GM23338 (cell line): ENCODE data around the gene TRIM37. TPM values are rescaled to one million over a fixed set of nuclear protein-coding genes. Genes with fewer than 3 reads are reported as not detected.

ENCODE experiments used
- ATAC-seq: fragments of 200-7000 bp; cut with Tn5 transposase; 3 replicates; pipeline ENCODE4 v1.9.1; 2020
- DNase-seq: peaks from one replicate; pipeline ENCODE4 v3.0.0-alpha.2; 2015; ENCODE audit warnings: low spot score
- H2AFZ ChIP-seq: fragments of 200-600 bp; sonication (generic); 2 replicates; pipeline ENCODE4 v1.8.0; 2016; ENCODE audit warnings: antibody characterized with exemption, mild to moderate bottlenecking, moderate library complexity
- H3F3A ChIP-seq: fragments of 200-600 bp; sonication (generic); replicated peaks from 2 replicates; pipeline ENCODE4 v1.8.0; 2017; ENCODE audit warnings: antibody characterized with exemption, mixed run types, low read depth
- H3K27ac ChIP-seq: fragments of 200-600 bp; sonication (generic); 2 replicates; pipeline ENCODE4 v1.6.1; 2016; ENCODE audit warnings: low read depth
- H3K27me3 ChIP-seq: fragments of 200-600 bp; sonication (generic); 2 replicates; pipeline ENCODE4 v1.8.0; 2016; ENCODE audit warnings: mild to moderate bottlenecking, mixed run types, moderate library complexity; ENCODE audit not compliant: insufficient read depth
- H3K36me3 ChIP-seq: fragments of 200-600 bp; sonication (generic); 2 replicates; pipeline ENCODE4 v1.8.0; 2016; ENCODE audit warnings: mild to moderate bottlenecking; ENCODE audit not compliant: insufficient read depth
- H3K4me1 ChIP-seq: fragments of 200-600 bp; sonication (generic); 2 replicates; pipeline ENCODE4 v1.8.0; 2016; ENCODE audit warnings: mild to moderate bottlenecking, moderate library complexity; ENCODE audit not compliant: insufficient read depth
- H3K4me2 ChIP-seq: fragments of 200-600 bp; sonication (generic); 2 replicates; pipeline ENCODE4 v1.7.1; 2017; ENCODE audit warnings: mixed run types
- H3K4me3 ChIP-seq: fragments of 200-600 bp; sonication (generic); 2 replicates; pipeline ENCODE4 v1.6.1; 2016; ENCODE audit warnings: mixed run types
- H3K79me2 ChIP-seq: fragments of 200-600 bp; sonication (generic); replicated peaks from 2 replicates; pipeline ENCODE4 v1.8.0; 2017; ENCODE audit warnings: mild to moderate bottlenecking; ENCODE audit not compliant: insufficient read depth
- H3K9me2 ChIP-seq: fragments of 200-600 bp; sonication (generic); 2 replicates; pipeline ENCODE4 v1.8.0; 2017; ENCODE audit not compliant: insufficient read depth
- H4K20me1 ChIP-seq: fragments of 200-600 bp; sonication (generic); replicated peaks from 2 replicates; pipeline ENCODE4 v1.8.0; 2017; ENCODE audit warnings: mild to moderate bottlenecking; ENCODE audit not compliant: insufficient read depth
- H3K27ac Mint-ChIP-seq: 2 replicates; pipeline ENCODE4 v1.8.0; 2020; ENCODE audit warnings: inconsistent platforms, mild to moderate bottlenecking, moderate library complexity, mixed read lengths
- H3K27me3 Mint-ChIP-seq: 3 replicates; pipeline ENCODE4 v1.8.0; 2022; ENCODE audit warnings: low read depth, mild to moderate bottlenecking, moderate library complexity, mixed read lengths, inconsistent platforms; ENCODE audit not compliant: insufficient read depth, poor library complexity
- H3K36me3 Mint-ChIP-seq: 3 replicates; pipeline ENCODE4 v1.8.0; 2021; ENCODE audit warnings: low read depth, mild to moderate bottlenecking, inconsistent platforms, moderate library complexity, mixed read lengths
- H3K4me1 Mint-ChIP-seq: 3 replicates; pipeline ENCODE4 v1.8.0; 2020; ENCODE audit warnings: mild to moderate bottlenecking, inconsistent platforms, mixed read lengths
- H3K4me3 Mint-ChIP-seq: 3 replicates; pipeline ENCODE4 v1.8.0; 2021; ENCODE audit warnings: moderate library complexity, mild to moderate bottlenecking, inconsistent platforms, mixed read lengths
- H3K9me3 Mint-ChIP-seq: 3 replicates; pipeline ENCODE4 v1.8.0; 2020; ENCODE audit warnings: moderate library complexity, mild to moderate bottlenecking, inconsistent platforms, mixed read lengths
- CREB1 ChIP-seq: fragments of 250-450 bp; sonication (Bioruptor Pico); IDR thresholded peaks from 2 replicates; pipeline ENCODE4 v1.5.0; 2020; ENCODE audit warnings: low read depth, mild to moderate bottlenecking, moderate library complexity
- CTCF ChIP-seq, 2 experiments: fragments of 200-600 bp in 1 of 2; sonication (generic) in 1 of 2; conservative IDR thresholded peaks; 2 replicates each; pipeline versions ENCODE4 v1.5.1 to v1.6.1; 2016 to 2017; ENCODE audit warnings: antibody characterized with exemption in 2 of 2, low read depth in 2 of 2, mild to moderate bottlenecking in 2 of 2, moderate library complexity in 1 of 2
- ETS1 ChIP-seq: IDR thresholded peaks from 2 replicates; pipeline ENCODE4 v1.6.1; 2016; ENCODE audit warnings: antibody characterized with exemption
- EZH2 ChIP-seq: fragments of 200-600 bp; sonication (generic); IDR thresholded peaks from one replicate; pipeline ENCODE4 v1.8.0; 2017; ENCODE audit warnings: antibody characterized with exemption, mild to moderate bottlenecking, low read depth; ENCODE audit not compliant: unreplicated experiment
- EZH2phosphoT487 ChIP-seq: fragments of 200-600 bp; sonication (generic); IDR thresholded peaks from one replicate; pipeline ENCODE4 v1.8.1; 2018; ENCODE audit warnings: antibody characterized with exemption; ENCODE audit not compliant: unreplicated experiment
- JUNB ChIP-seq: IDR thresholded peaks from one replicate; pipeline ENCODE4 v1.6.1; 2016; ENCODE audit warnings: antibody characterized with exemption; ENCODE audit not compliant: unreplicated experiment
- NANOG ChIP-seq: IDR thresholded peaks from 2 replicates; pipeline ENCODE4 v1.6.1; 2016; ENCODE audit warnings: antibody characterized with exemption, borderline replicate concordance
- POLR2AphosphoS5 ChIP-seq: IDR thresholded peaks from 2 replicates; pipeline ENCODE4 v1.6.1; 2016; ENCODE audit warnings: antibody characterized with exemption, low read depth
- STAT1 ChIP-seq: IDR thresholded peaks from one replicate; pipeline ENCODE4 v1.6.1; 2016; ENCODE audit warnings: antibody characterized with exemption; ENCODE audit not compliant: unreplicated experiment
- ZNF114 ChIP-seq: fragments of 250-450 bp; sonication (Bioruptor Pico); IDR thresholded peaks from 2 replicates; pipeline ENCODE4 v1.5.0; 2020; ENCODE audit warnings: mild to moderate bottlenecking, moderate library complexity
- ZNF331 ChIP-seq: fragments of 250-450 bp; sonication (Bioruptor Pico); IDR thresholded peaks from 2 replicates; pipeline ENCODE4 v1.5.0; 2020; ENCODE audit warnings: low read depth, mild to moderate bottlenecking, moderate library complexity
- ZNF462 ChIP-seq: fragments of 250-450 bp; sonication (Bioruptor Pico); IDR thresholded peaks from 2 replicates; pipeline ENCODE4 v1.5.0; 2020; ENCODE audit warnings: mild to moderate bottlenecking, moderate library complexity
- polyA plus RNA-seq: library from polyadenylated mRNA; unstranded; fragments of >200 nt; fragmentation: Nextera tagmentation; extraction: Ambion mirVana; gene quantifications from 2 replicates; pipeline ENCODE4 v1.2.1, GENCODE V29; 2016
- total RNA-seq: library from RNA; depleted of rRNA; stranded (reverse); fragments of >200 nt; shearing (Covaris generic); gene quantifications from 2 replicates; pipeline ENCODE4 v1.2.3, GENCODE V29; 2014

Gene TRIM37
- total and polyA plus RNA-seq, 2 experiments from 2014 or later, result 61.1 to 71.2 TPM

GRCh38 chr17:58970609-58971450 is 135.8 kb downstream of the TRIM37 start (continued):
- TF ChIP-seq ZNF462 (CRISPR knock-in tag) (no peak), ZNF331 (CRISPR knock-in tag) (no peak), JUNB (no peak), EZH2phosphoT487 (no peak), NANOG (no peak), STAT1 (no peak), POLR2AphosphoS5 (no peak)

GRCh38 chr17:58969612-58970011 is 137.1 kb downstream of the TRIM37 start:
- H3K9me3 Mint-ChIP-seq, result no peaks in the 10 kb centered on the region
- ATAC-seq (no peak), DNase-seq (no peak)
- 0 out of 2 replicates have a peak, but pooled peaks cover 4% of the 10 kb centered on the region for H3K36me3 ChIP-seq
- no peaks in the 10 kb centered on the region for H3K9me2 ChIP-seq
- no peak overlapping the region for H3K4me2 ChIP-seq
- H3K4me3 ChIP-seq, result no peak overlapping the region
- no peak overlapping the region for H3K27ac ChIP-seq
- no peaks in the 10 kb centered on the region; the same call in 1 of the 2 replicates for H3F3A ChIP-seq
- H3K79me2 ChIP-seq, result no peaks in the 10 kb centered on the region
- no peak overlapping the region for H3K27ac Mint-ChIP-seq
- H3K4me1 Mint-ChIP-seq, result peaks cover 39% of the 10 kb centered on the region
- H3K27me3 Mint-ChIP-seq, result no peaks in the 10 kb centered on the region
- H2AFZ ChIP-seq, result no peak overlapping the region
- peaks cover 30% of the 10 kb centered on the region for H3K4me1 ChIP-seq
- H3K4me3 Mint-ChIP-seq, result no peak overlapping the region
- H3K27me3 ChIP-seq, result no peaks in the 10 kb centered on the region
- no peaks in the 10 kb centered on the region for H3K36me3 Mint-ChIP-seq
- H4K20me1 ChIP-seq, result no peaks in the 10 kb centered on the region
- TF ChIP-seq JUNB (no peak), EZH2 (no peak), EZH2phosphoT487 (no peak), NANOG (no peak), ETS1 (no peak), POLR2AphosphoS5 (no peak), CREB1 (CRISPR knock-in tag) (no peak), ZNF114 (no peak), ZNF331 (CRISPR knock-in tag) (no peak), CTCF (conservative IDR thresholded peaks at IDR 0.05; ENCODE audit: low read depth in 2 of 2) (no peak)
